K562 (cell line): ENCODE results near the gene PTPN18. TPM values are rescaled to one million over a fixed set of nuclear protein-coding genes. Genes with fewer than 3 reads are reported as not detected.
A peak's percentile ranks its signal among the peaks of the same experiment; 100 is the strongest.

Experiments used
- BCL6 ChIP-seq: fragments of 250-450 bp; sonication (Bioruptor Pico); IDR thresholded peaks from 2 replicates; pipeline ENCODE4 v1.4.0; 2020
- BMI1 ChIP-seq: fragments of 150-350 bp; IDR thresholded peaks from 2 replicates; pipeline ENCODE4 v1.6.1; 2014; ENCODE audit warnings: low read length
- CTBP1 ChIP-seq: fragments of 450-650 bp; IDR thresholded peaks from 2 replicates; pipeline ENCODE4 v1.6.1; 2016; ENCODE audit warnings: borderline replicate concordance
- DLX4 ChIP-seq: fragments of 250-450 bp; sonication (Bioruptor Pico); IDR thresholded peaks from 2 replicates; pipeline ENCODE4 v1.6.1; 2021; ENCODE audit warnings: mild to moderate bottlenecking
- DPF2 ChIP-seq: fragments of 450-650 bp; IDR thresholded peaks from 2 replicates; pipeline ENCODE4 v1.6.1; 2016
- ETS2 ChIP-seq: IDR thresholded peaks from 2 replicates; pipeline ENCODE4 v1.6.1; 2016; ENCODE audit warnings: borderline replicate concordance, missing genetic modification characterization, mild to moderate bottlenecking, moderate library complexity, missing compliant biosample characterization; ENCODE audit not compliant: poor library complexity, severe bottlenecking
- KAT2B ChIP-seq: IDR thresholded peaks from one replicate; pipeline ENCODE4 v1.6.1; 2012; ENCODE audit warnings: low read depth, mild to moderate bottlenecking, control low read depth, inconsistent platforms, low read length, moderate library complexity
- KLF16 ChIP-seq: IDR thresholded peaks from 2 replicates; pipeline ENCODE4 v1.6.1; 2016; ENCODE audit warnings: antibody characterized with exemption
- MAFG ChIP-seq: fragments of 450-650 bp; conservative IDR thresholded peaks from 2 replicates; pipeline ENCODE4 v1.6.1; 2016; ENCODE audit warnings: missing genetic modification characterization, missing compliant biosample characterization
- MCM7 ChIP-seq, 2 experiments: fragments of 450-650 bp; IDR thresholded peaks; 2 replicates each; pipeline ENCODE4 v1.6.1; 2016 to 2018
- MTF1 ChIP-seq: fragments of 250-450 bp; sonication (Bioruptor Pico); IDR thresholded peaks from 2 replicates; pipeline ENCODE4 v1.9.0; 2021; ENCODE audit warnings: moderate library complexity, mild to moderate bottlenecking, inconsistent platforms, borderline replicate concordance
- NCOA2 ChIP-seq, 2 experiments: fragments of 450-650 bp; IDR thresholded peaks; 2 replicates each; pipeline ENCODE4 v1.6.1; 2018; ENCODE audit warnings: mild to moderate bottlenecking in 2 of 2, moderate library complexity in 1 of 2; ENCODE audit not compliant: partially characterized antibody in 2 of 2
- NFXL1 ChIP-seq: fragments of 450-650 bp; formaldehyde crosslinking; IDR thresholded peaks from 2 replicates; pipeline ENCODE4 v1.4.0; 2021; ENCODE audit warnings: mild to moderate bottlenecking
- PML ChIP-seq: IDR thresholded peaks from 2 replicates; pipeline ENCODE4 v1.6.1; 2012; ENCODE audit warnings: low read length, inconsistent platforms
- PRMT5 ChIP-seq: sonication (generic); formaldehyde crosslinking; IDR thresholded peaks from 2 replicates; pipeline ENCODE4 v1.5.0; 2020; ENCODE audit warnings: missing genetic modification reagents
- SLC30A9 ChIP-seq: fragments of 250-450 bp; sonication (Bioruptor Pico); IDR thresholded peaks from 2 replicates; pipeline ENCODE4 v1.8.0; 2022; ENCODE audit warnings: mild to moderate bottlenecking, moderate library complexity
- SNIP1 ChIP-seq: fragments of 450-650 bp; IDR thresholded peaks from 2 replicates; pipeline ENCODE4 v1.7.1; 2017; ENCODE audit warnings: low read depth, mild to moderate bottlenecking
- STAT6 ChIP-seq: sonication (generic); formaldehyde crosslinking; IDR thresholded peaks from 2 replicates; pipeline ENCODE4 v1.8.1; 2023; ENCODE audit warnings: mild to moderate bottlenecking, missing genetic modification reagents
- THAP7 ChIP-seq: fragments of 250-450 bp; sonication (Bioruptor Pico); IDR thresholded peaks from 2 replicates; pipeline ENCODE4 v1.5.0; 2021
- USF2 ChIP-seq: sonication (generic); formaldehyde crosslinking; IDR thresholded peaks from 2 replicates; pipeline ENCODE4 v1.5.0; 2020; ENCODE audit warnings: missing genetic modification reagents
- ZFP36 ChIP-seq: fragments of 150-350 bp; IDR thresholded peaks from 2 replicates; pipeline ENCODE4 v1.6.1; 2018; ENCODE audit warnings: low read length, low read depth; ENCODE audit not compliant: partially characterized antibody
- ZNF124 ChIP-seq: sonication (generic); formaldehyde crosslinking; IDR thresholded peaks from 2 replicates; pipeline ENCODE4 v1.8.1; 2022; ENCODE audit warnings: missing genetic modification reagents
- ZNF41 ChIP-seq: fragments of 250-450 bp; sonication (Bioruptor Pico); conservative IDR thresholded peaks from 2 replicates; pipeline ENCODE4 v1.4.0; 2020; ENCODE audit warnings: mild to moderate bottlenecking
- ZNF449 ChIP-seq: fragments of 250-450 bp; sonication (Bioruptor Pico); IDR thresholded peaks from 2 replicates; pipeline ENCODE4 v1.8.0; 2022; ENCODE audit warnings: moderate library complexity, mild to moderate bottlenecking, inconsistent platforms
- ZNF699 ChIP-seq: fragments of 250-450 bp; sonication (Bioruptor Pico); IDR thresholded peaks from 2 replicates; pipeline ENCODE4 v1.8.0; 2021; ENCODE audit warnings: mild to moderate bottlenecking, moderate library complexity; ENCODE audit not compliant: insufficient replicate concordance
- polyA plus RNA-seq, 8 experiments: library from polyadenylated mRNA; depleted of rRNA in 4 of 8; stranded (reverse) in 5 of 8; unstranded in 3 of 8; fragments of >200 nt; fragmentation: Nextera tagmentation in 2 of 8; fragmentation: Illumina TruSeq in 1 of 8; extraction: Ambion mirVana in 2 of 8; extraction: Trizol in 1 of 8; gene quantifications; 2 replicates each; pipeline versions ENCODE4 v1.2.1 to v1.2.3, GENCODE V29; 2011 to 2014; ENCODE audit warnings: inconsistent platforms in 1 of 8, missing spikeins in 1 of 8
- total RNA-seq, 7 experiments: library from RNA; depleted of rRNA in 6 of 7; stranded (reverse); fragments of >200 nt in 6 of 7; fragmentation: Illumina TruSeq in 2 of 7; extraction: Trizol in 2 of 7; gene quantifications; 2 replicates each; pipeline versions ENCODE4 v1.2.1 to v1.2.3, GENCODE V29; 2011 to 2021; ENCODE audit warnings: low replicate concordance in 1 of 7

The PTPN18 gene
- total and polyA plus RNA-seq, 9 of the 15 experiments (the other 6 are each of a cell fraction or from before 2014, with no cell fraction given), result 11.6 to 90.7 (median 49.6) TPM

GRCh38 chr2:130339885-130340745 is 15.7 kb upstream of the PTPN18 start (continued):
- TF ChIP-seq MAFG (tag) (peak; percentile 52), BCL6 (CRISPR knock-in tag) (no peak), ZNF41 (CRISPR knock-in tag) (no peak), PML (no peak), PRMT5 (CRISPR knock-in tag) (no peak), ZNF449 (CRISPR knock-in tag) (no peak), ZFP36 (no peak), USF2 (CRISPR knock-in tag) (no peak), ETS2 (tag) (no peak), MCM7 (IDR thresholded peaks at IDR 0.05) (no peak), KLF16 (peak; percentile 10; the same call in 1 of the 2 replicates), CTBP1 (peak; percentile 97), THAP7 (no peak), BMI1 (no peak), NCOA2 (IDR thresholded peaks at IDR 0.05; ENCODE audit: partially characterized antibody in 2 of 2) (no peak), SNIP1 (peak; percentile 61; the same call in 1 of the 2 replicates), ZNF124 (CRISPR knock-in tag) (no peak), NFXL1 (CRISPR knock-in tag) (no peak), KAT2B (no peak), STAT6 (CRISPR knock-in tag) (no peak), DLX4 (CRISPR knock-in tag) (no peak), DPF2 (peak; percentile 87), SLC30A9 (CRISPR knock-in tag) (no peak), ZNF699 (CRISPR knock-in tag) (no peak), MTF1 (no peak)
